ENCODE results near the gene BAZ2B. TPM values are rescaled to one million over a fixed set of nuclear protein-coding genes. Genes with fewer than 3 reads are reported as not detected.

BAZ2B gene
- total RNA-seq, 2 donors from 2014 or later = 60.8 to 84.5 TPM

- Histone ChIP-seq H3K27me3 (replicated peaks; ENCODE audit: insufficient read depth) (no peaks in the 10 kb centered on the region), H3K9me3 (no peaks in the 10 kb centered on the region), H3K4me3 (no peak overlapping the region), H3K4me1 (replicated peaks) (no peaks in the 10 kb centered on the region), H3K36me3 (no peaks in the 10 kb centered on the region), H3K27ac (no peak overlapping the region)
- no peak for DNase-seq (ENCODE audit: low spot score)
- 98% methylated on average over 3 of the region's 3 CpGs for WGBS
- TF ChIP-seq POLR2A (IDR thresholded peaks at IDR 0.05) (no peak), POLR2AphosphoS5 (IDR thresholded peaks at IDR 0.05) (no peak)
- TF ChIP-seq, protein P1, sequence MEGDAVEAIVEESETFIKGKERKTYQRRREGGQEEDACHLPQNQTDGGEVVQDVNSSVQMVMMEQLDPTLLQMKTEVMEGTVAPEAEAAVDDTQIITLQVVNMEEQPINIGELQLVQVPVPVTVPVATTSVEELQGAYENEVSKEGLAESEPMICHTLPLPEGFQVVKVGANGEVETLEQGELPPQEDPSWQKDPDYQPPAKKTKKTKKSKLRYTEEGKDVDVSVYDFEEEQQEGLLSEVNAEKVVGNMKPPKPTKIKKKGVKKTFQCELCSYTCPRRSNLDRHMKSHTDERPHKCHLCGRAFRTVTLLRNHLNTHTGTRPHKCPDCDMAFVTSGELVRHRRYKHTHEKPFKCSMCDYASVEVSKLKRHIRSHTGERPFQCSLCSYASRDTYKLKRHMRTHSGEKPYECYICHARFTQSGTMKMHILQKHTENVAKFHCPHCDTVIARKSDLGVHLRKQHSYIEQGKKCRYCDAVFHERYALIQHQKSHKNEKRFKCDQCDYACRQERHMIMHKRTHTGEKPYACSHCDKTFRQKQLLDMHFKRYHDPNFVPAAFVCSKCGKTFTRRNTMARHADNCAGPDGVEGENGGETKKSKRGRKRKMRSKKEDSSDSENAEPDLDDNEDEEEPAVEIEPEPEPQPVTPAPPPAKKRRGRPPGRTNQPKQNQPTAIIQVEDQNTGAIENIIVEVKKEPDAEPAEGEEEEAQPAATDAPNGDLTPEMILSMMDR (IDR thresholded peaks at IDR 0.05) = no peak
- intact Hi-C loops (cut with DNase I) = no loop called here
These were observed 110.1 kb downstream of the BAZ2B start for GRCh38 chr2:159506202-159506601.

DNA sequence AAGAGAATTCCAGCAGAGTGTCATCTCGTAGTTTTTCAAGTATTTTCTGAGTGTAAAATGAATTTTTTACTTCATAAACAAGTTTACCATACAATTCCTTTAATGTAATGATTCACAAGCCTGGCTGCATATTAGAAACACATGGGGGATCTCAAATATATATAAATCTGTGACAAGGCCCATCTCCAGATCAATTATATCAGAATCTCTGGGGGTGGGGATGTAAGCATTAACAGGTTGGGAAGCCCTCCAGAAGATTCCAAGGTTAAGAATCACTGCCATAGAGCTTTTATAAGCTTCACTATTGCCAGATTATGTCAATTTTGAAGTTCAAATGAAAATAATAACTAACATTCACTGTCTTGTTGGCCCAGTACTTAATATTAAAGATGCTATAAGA lies 111.2 kb downstream of the BAZ2B start:
- H3K27ac ChIP-seq = no peak overlapping the region
- no peaks in the 10 kb centered on the region for H3K9me3 ChIP-seq
- no peak overlapping the region for H3K4me3 ChIP-seq
- H3K4me1 ChIP-seq (replicated peaks) = no peaks in the 10 kb centered on the region
- 92% methylated on average over 1 of the region's 1 CpG for WGBS
- no peaks in the 10 kb centered on the region for H3K36me3 ChIP-seq
- intact Hi-C loops (cut with DNase I) = no loop called here
- no peak for DNase-seq (ENCODE audit: low spot score)
- TF ChIP-seq, protein P1 (IDR thresholded peaks at IDR 0.05) = no peak
- TF ChIP-seq POLR2A (IDR thresholded peaks at IDR 0.05) (no peak), POLR2AphosphoS5 (IDR thresholded peaks at IDR 0.05) (no peak)
- no peaks in the 10 kb centered on the region for H3K27me3 ChIP-seq (replicated peaks; ENCODE audit: insufficient read depth)

GRCh38 chr2:159501743-159502142 lies 114.6 kb downstream of the BAZ2B start:
- TF ChIP-seq POLR2AphosphoS5 (IDR thresholded peaks at IDR 0.05) (no peak), POLR2A (IDR thresholded peaks at IDR 0.05) (no peak)
- TF ChIP-seq, protein P1 (IDR thresholded peaks at IDR 0.05) = no peak
- intact Hi-C loops (cut with DNase I) = no loop called here
- WGBS = 100% methylated on average over 1 of the region's 1 CpG

DNA sequence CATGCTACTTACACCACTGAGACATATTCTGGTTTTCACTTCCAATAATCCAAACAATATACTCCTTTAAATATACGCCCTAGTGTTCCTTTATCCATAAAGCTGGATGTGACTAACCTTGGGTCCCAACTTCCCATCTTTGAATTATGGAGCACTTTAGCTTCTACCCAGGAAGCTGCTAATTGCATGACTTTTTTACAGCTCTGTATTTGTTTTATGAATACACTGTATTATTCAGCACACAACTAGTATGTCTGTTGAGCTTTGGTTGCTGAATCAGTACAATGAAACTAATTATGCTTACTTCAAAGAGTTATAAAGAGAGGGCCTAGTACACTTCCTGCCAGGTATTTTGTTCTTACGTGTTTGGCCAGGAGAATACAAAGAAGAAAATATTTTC lies 118.5 kb downstream of the BAZ2B start:
- Histone ChIP-seq H3K27me3 (replicated peaks; ENCODE audit: insufficient read depth) (no peaks in the 10 kb centered on the region), H3K4me1 (replicated peaks) (no peaks in the 10 kb centered on the region), H3K27ac (no peak overlapping the region), H3K36me3 (no peaks in the 10 kb centered on the region), H3K4me3 (no peak overlapping the region), H3K9me3 (no peaks in the 10 kb centered on the region)
- TF ChIP-seq, protein P1 (IDR thresholded peaks at IDR 0.05) = no peak
- TF ChIP-seq POLR2AphosphoS5 (IDR thresholded peaks at IDR 0.05) = no peak
- no peak for TF ChIP-seq POLR2A (IDR thresholded peaks at IDR 0.05)
- WGBS = 63% methylated on average over 2 of the region's 2 CpGs
- intact Hi-C loops (cut with DNase I) = no loop called here
- DNase-seq (ENCODE audit: low spot score) = no peak

More at GRCh38 chr2:159501743-159502142, 114.6 kb downstream of the BAZ2B start:
- no peaks in the 10 kb centered on the region for H3K4me1 ChIP-seq (replicated peaks)
- DNase-seq (ENCODE audit: low spot score) = no peak
- no peak overlapping the region for H3K27ac ChIP-seq
- no peaks in the 10 kb centered on the region for H3K9me3 ChIP-seq
- H3K36me3 ChIP-seq = no peaks in the 10 kb centered on the region
- no peak overlapping the region for H3K4me3 ChIP-seq
- no peaks in the 10 kb centered on the region for H3K27me3 ChIP-seq (replicated peaks; ENCODE audit: insufficient read depth)

DNA sequence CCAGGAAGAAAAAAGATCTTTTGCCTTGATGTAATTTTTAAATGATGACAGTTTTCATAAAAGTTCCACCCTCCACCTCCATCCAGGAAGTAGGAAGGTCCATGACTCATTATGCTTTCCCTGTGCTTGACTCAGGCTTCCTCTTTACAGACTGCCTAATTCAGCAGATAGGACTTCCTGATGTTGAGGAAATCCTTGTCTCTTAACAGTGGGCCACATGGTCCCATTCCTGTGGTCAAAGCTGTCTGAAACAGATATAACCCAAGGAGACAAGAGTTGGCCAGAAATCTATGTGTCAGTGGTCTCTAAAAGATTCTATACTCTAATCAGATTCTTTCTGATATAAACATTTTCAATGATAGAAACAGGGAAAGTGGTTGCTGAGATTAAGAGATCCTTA lies 119.1 kb downstream of the BAZ2B start:
- no peaks in the 10 kb centered on the region for H3K27me3 ChIP-seq (replicated peaks; ENCODE audit: insufficient read depth)
- H3K9me3 ChIP-seq = no peaks in the 10 kb centered on the region
- no peaks in the 10 kb centered on the region for H3K4me1 ChIP-seq (replicated peaks)
- H3K36me3 ChIP-seq = no peaks in the 10 kb centered on the region
- no peak overlapping the region for H3K4me3 ChIP-seq
- peak; percentile 11 for TF ChIP-seq POLR2AphosphoS5 (IDR thresholded peaks at IDR 0.05)
- TF ChIP-seq POLR2A (IDR thresholded peaks at IDR 0.05) = no peak
- H3K27ac ChIP-seq = no peak overlapping the region
- DNase-seq (ENCODE audit: low spot score) = no peak
- intact Hi-C loops (cut with DNase I) = no loop called here
